IPS-NIHi7 (cell line): ENCODE measurements around the gene MED8.
A peak's percentile ranks its signal among the peaks of the same experiment; 100 is the strongest.

Source experiments
- DNase-seq: peaks from one replicate; pipeline ENCODE4 v3.0.0; 2012; ENCODE audit warnings: mixed read lengths; ENCODE audit errors: extremely low spot score

Gene MED8, protein sequence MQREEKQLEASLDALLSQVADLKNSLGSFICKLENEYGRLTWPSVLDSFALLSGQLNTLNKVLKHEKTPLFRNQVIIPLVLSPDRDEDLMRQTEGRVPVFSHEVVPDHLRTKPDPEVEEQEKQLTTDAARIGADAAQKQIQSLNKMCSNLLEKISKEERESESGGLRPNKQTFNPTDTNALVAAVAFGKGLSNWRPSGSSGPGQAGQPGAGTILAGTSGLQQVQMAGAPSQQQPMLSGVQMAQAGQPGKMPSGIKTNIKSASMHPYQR

DNA sequence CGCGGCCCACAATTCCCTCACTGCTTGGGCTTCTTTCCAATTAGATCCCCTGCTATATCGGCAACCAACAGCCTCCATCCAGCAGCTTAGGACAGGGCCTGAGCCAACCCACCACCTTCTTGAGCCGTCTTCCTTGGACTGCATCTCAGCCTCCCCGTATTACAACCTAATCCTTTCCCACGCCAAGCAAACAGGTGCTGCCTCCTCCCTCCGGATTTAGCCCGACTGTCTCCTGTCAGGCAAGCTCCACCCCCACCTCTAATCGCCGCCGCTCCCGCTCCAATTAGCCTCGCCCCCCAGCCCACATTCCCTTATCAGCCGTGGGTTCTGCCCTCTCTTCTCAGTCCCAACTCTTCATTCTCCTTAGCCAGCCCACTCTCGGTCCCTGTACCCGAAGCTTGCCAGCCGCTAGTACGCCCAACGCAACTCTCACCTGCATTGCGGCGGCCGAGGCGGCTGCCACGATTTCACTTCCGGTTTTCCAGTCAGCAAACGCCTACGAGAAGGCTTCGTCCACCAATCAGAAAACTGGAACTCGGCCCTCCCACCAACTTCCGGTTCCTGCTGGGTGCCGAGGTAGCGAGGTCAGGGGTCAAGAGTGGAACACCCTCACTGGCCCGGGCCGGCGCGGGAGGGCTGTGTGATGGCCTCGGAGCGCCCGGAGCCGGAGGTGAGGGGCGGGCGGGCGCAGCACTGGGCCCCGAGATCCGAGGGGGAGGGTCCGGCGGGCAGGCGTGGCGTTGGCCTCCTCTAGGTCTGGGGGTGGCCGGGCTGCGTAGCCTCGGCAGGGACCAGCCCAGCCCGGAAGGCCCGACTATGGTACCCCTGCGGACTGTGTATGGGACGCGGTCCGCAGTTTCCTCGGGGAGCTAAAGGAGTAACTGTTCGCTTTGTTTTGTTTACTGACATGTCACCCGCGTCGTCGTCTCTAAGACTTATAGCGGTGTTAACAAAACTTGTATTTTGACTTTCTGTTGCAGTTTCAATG, at the start of gene MED8, which contains the start of gene SZT2:
Gene MED8 (minus strand): TSS at position 475 of the 988 bp plus-strand sequence. CDS start 36 bp downstream, at position 439.
Gene SZT2 (plus strand): TSS at position 574 of the 988 bp plus-strand sequence. CDS start 70 bp downstream, at position 644.
- peak; percentile 98 for DNase-seq

- DNase-seq, result no peak
Observed at GRCh38 chr1:43438953-43439581, 49.5 kb upstream of the MED8 start.

- no peak for DNase-seq
Observed at GRCh38 chr1:43438576-43438952, 49.0 kb upstream of the MED8 start.

- no peak for DNase-seq
Observed at GRCh38 chr1:43438006-43438405, 48.4 kb upstream of the MED8 start.

DNA sequence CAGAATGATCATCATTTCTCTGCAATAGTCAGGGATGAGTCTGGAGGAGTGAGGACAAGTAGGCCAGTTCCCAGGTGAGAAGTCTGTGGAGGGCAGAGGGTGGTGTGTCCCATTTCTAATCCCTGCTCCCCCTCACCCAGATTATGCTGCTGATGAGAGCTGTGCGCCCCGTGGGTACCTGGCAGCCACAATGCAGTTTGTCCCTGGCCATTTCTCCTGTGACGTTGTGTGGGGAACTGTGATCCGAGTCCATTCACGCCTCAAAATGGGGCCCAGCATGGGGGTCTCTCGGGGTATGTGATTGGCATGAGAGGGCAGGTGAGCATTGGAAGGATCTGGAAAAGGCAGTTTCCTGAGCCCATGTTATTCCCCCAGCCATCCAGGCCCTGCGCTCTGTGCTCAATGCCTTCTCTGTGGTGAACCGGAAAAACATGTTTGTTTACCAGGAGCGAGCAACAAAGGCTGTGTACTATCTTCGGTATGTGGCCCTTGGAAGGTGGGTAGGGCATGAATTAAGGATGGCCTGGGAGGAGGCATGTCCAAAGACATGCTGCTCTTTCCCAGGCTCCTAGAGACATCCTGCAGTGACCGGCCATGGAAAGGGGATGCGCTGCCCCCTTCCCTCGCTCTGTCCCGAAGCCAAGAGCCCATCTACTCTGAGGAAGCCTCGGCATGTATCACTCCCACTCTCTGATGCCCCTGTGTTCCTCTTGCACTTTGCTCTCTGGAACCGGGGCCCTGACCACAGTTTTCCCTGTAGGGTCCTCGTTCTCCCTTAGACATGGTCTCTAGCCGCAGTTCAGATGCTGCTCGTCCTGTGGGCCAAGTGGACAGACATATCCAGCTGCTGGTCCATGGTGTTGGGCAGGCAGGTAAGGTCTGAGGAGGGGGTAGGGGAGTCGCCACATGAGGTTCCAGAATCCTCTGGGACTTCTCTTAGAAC, 47.7 kb upstream of the MED8 start:
- no peak for DNase-seq

DNA sequence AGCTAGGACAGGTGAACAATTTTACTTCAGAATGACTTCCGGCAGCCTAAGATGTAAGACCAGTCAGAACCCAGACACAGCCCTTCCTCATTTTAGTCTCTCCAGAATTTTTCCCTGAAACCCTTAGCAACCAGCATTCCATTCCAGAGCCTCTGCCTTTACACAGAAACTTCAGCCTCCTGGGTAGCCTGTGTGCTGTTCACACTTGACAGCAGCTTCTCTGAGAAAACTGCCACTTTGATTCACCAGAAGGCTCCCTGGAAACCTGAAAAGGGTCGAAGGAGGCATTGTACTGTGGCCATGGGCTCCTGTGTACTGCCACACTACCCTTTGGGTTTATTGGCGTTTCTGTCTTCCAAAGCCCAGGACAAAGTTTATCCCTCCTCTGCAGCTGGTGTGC, 46.8 kb upstream of the MED8 start:
- no peak for DNase-seq

- DNase-seq, result peak; percentile 70
Observed at GRCh38 chr1:43435146-43436145, 45.8 kb upstream of the MED8 start.

- no peak for DNase-seq
Observed at GRCh38 chr1:43434256-43434655, 44.7 kb upstream of the MED8 start.

- no peak for DNase-seq
Observed at GRCh38 chr1:43432907-43433306, 43.3 kb upstream of the MED8 start.

DNA sequence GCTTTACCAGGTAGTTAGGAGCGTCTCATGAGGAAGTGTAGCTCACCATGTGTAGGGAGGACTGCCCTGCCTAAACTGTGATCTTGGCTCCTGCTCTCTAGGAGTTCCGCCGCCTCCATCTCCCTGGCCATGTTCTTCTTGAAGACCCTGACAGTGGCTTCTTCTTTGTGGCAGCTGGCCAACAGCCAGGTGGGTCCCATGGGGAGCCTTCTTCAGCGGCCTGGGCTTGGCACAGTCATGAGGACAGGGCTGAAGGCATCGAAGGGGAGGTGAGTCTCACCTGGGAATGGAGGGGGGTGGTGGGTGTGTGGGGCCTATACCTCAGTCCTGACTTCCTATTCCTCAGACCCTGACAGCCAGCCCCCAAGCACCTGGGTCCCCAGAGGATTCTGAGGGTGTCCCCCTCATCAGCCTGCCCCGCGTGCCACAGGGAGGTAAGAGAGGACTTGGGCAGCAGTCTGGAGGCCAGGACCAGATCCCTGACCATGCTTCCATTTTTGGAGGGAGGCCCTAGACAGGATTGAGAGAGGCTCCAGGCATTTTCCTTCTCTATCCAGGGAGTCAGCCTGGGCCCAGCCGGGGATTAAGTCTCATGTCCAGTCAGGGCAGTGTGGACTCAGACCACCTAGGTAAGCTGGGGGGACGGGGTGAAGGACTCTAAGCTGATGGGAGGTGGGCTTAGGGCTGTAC, 42.7 kb upstream of the MED8 start:
- DNase-seq, result no peak

DNA sequence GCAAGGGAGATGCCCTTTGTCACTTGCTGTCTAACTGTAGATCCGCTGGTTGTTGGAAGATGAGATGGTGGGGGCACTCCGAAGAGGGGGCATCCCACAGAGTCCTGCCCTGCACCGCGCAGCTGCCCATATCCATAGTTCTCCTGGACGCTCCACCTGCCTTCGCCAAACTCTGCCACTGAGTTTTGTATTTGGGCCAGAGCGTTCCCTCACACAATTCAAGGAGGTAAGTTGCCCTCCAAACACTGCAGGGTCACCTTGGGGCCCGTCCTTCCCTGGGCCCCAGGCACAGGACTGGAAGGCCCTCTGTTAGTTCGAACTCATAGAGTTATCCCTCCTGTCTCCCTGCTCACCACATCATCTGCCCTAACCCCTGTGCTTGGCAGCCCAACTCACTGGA, 42.1 kb upstream of the MED8 start:
- DNase-seq, result no peak

DNA sequence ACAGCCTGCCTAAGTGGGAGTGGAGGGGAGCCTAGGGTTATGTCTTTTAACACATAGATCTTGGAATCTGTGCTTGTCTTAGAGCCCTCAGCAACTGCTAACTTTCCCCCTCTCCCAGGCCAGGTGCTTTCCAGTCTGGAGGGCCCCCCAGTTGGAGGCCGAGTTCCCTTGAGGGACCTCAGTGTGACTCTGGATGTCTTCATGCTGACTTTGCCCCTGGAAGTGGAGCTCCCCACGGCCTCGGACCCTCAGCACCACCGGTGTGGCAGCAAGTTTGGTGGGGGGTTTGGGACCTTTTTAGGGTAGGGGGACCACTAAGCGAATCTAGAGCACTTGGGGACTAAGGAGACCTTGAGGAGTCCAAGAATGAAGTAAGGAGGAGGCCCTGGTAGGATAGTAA, 41.2 kb upstream of the MED8 start:
- DNase-seq, result no peak

- no peak for DNase-seq
Observed at GRCh38 chr1:43427941-43428340, 38.3 kb upstream of the MED8 start.

GRCh38 chr1:43427524-43427923, 37.9 kb upstream of the MED8 start:
- DNase-seq, result no peak

- DNase-seq, result no peak
Observed at GRCh38 chr1:43426221-43426620, 36.6 kb upstream of the MED8 start.

DNA sequence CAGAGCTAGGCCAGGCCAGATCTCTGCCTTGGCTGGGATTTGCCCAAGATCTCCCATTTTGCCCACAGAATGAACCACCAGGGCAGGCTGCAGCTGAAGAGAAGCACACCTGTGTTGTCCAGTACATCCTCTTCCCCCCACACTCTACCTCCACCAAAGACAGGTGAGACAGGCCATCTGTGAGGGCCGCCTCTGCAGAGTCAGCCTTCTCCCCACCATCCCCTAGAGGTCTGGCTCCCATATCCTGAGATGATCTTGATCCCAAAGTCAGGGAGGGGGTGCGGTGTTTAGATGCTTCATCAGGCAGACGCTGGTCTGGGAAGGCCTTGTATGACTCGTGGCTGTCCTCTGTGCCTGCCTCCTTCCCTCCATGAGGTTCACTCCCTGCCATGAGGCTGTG, 35.4 kb upstream of the MED8 start:
- no peak for DNase-seq

GRCh38 chr1:43423672-43424550, 34.3 kb upstream of the MED8 start:
- no peak for DNase-seq

DNA sequence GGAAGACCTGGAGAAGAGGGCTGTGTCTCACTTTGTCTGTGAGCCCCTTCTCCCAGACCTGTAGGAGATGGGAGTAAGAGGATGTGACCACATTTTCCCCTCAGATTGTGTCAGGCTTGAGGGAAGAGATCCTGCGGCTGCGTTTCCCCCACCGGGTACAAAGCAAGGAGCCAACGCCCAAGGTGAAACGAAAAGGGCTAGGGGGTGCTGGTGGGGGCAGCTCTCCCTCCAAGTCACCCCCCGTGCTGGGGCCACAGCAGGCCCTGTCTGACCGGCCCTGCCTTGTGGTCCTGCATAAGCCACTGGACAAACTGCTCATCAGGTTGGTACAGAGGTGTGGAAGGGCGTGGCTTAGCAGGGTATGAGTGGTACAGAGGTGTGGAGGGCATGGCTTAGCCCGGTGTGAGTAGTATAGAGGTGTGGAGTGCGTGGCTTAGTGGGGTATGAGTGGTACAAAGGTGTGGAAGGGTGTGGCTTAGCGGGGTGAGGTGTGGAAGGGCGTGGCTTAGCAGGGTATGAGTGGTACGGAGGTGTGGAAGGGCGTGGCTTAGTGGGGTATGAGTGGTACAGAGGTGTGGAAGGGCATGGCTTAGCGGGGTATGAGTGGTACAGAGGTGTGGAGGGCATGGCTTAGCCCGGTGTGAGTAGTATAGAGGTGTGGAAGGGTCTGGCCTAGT, 33.5 kb upstream of the MED8 start:
- no peak for DNase-seq
